ENCODE data around the gene CD48.

- TF ChIP-seq CTCF (IDR thresholded peaks at IDR 0.05) (no peak), POLR2A (IDR thresholded peaks at IDR 0.05) (no peak)
Observed at GRCh38 chr1:160722726-160723125, 11.1 kb upstream of the CD48 start.
